GM12878 (cell line): ENCODE data around the gene RNASE12. TPM values are rescaled to one million over a fixed set of nuclear protein-coding genes. Genes with fewer than 3 reads are reported as not detected.

Experiments used
- ATAC-seq: fragments of 200-7000 bp; cut with Tn5 transposase; 3 replicates; pipeline ENCODE4 v1.9.1; 2020; ENCODE audit warnings: mild to moderate bottlenecking, moderate library complexity
- BruUV-seq: library from RNA; stranded (reverse); fragments of 400-500 nt; replicated peaks from 2 replicates; lab custom pipeline; 2021; lab: Mats Ljungman, UMichigan
- CTCF ChIA-PET: fragments of 300-600 bp; sonication (Branson Sonifier 250); formaldehyde crosslinking; extraction: SDS; loops from one replicate; lab custom pipeline; 2021; ENCODE audit warnings: inconsistent platforms; lab: Yijun Ruan, JAX
- POLR2A ChIA-PET: fragments of 350-600 bp; formaldehyde crosslinking; extraction: SDS; loops from one replicate; lab custom pipeline; 2021; ENCODE audit warnings: inconsistent platforms; lab: Charles Lee
- RAD21 ChIA-PET: fragments of 300-600 bp; sonication (Branson Sonifier 250); formaldehyde crosslinking; loops from one replicate; lab custom pipeline; 2023; ENCODE audit warnings: antibody characterized with exemption; ENCODE audit not compliant: unreplicated experiment; lab: Charles Lee
- SMC1A ChIA-PET: fragments of 300-600 bp; sonication (Branson Sonifier 250); formaldehyde crosslinking; loops from one replicate; lab custom pipeline; 2023; ENCODE audit not compliant: unreplicated experiment, uncharacterized antibody; lab: Charles Lee
- DNase-seq: peaks from one replicate; pipeline ENCODE4 v3.0.0-alpha.2; 2011; ENCODE audit warnings: low read depth, low spot score
- FAIRE-seq: peaks from 3 replicates; lab custom pipeline; 2011; peaks lifted over from hg19 to GRCh38; lab: Jason Lieb, UNC
- H2AFZ ChIP-seq: 2 replicates; pipeline ENCODE4 v1.6.0; 2011; ENCODE audit warnings: low read depth, low read length, control low read depth; ENCODE audit not compliant: control insufficient read depth
- H3K27ac ChIP-seq: 2 replicates; pipeline ENCODE4 v1.5.1; 2011; ENCODE audit warnings: control low read depth; ENCODE audit not compliant: control insufficient read depth, insufficient read depth
- H3K27me3 ChIP-seq, 2 experiments: replicated peaks in 1 of 2; 2 replicates each; pipeline versions ENCODE4 v1.6.0 to v1.6.1; 2011; ENCODE audit warnings: low read length in 1 of 2; ENCODE audit not compliant: control insufficient read depth in 2 of 2, insufficient read depth in 2 of 2
- H3K36me3 ChIP-seq, 2 experiments: 2 replicates each; pipeline ENCODE4 v1.5.1; 2011; ENCODE audit warnings: low read length in 1 of 2; ENCODE audit not compliant: control insufficient read depth in 2 of 2, insufficient read depth in 2 of 2
- H3K4me1 ChIP-seq: 2 replicates; pipeline ENCODE4 v1.6.1; 2011; ENCODE audit warnings: mild to moderate bottlenecking, low read length, moderate library complexity, mixed read lengths; ENCODE audit not compliant: control insufficient read depth, insufficient read depth
- H3K4me2 ChIP-seq: 2 replicates; pipeline ENCODE4 v1.6.0; 2011; ENCODE audit warnings: control low read depth; ENCODE audit not compliant: control insufficient read depth, insufficient read depth
- H3K4me3 ChIP-seq: fragments of 200-600 bp; sonication (generic); 2 replicates; pipeline ENCODE4 v1.5.1; 2016
- H3K79me2 ChIP-seq: 2 replicates; pipeline ENCODE4 v1.6.0; 2011; ENCODE audit warnings: low read length; ENCODE audit not compliant: control insufficient read depth, insufficient read depth
- H3K9ac ChIP-seq: 2 replicates; pipeline ENCODE4 v1.8.0; 2011; ENCODE audit warnings: low read length, control low read depth, mixed read lengths; ENCODE audit not compliant: control insufficient read depth, insufficient read depth
- H3K9me3 ChIP-seq: replicated peaks from 3 replicates; pipeline ENCODE4 v1.5.1; 2011; ENCODE audit warnings: mild to moderate bottlenecking, low read length; ENCODE audit not compliant: control insufficient read depth, insufficient read depth
- H4K20me1 ChIP-seq: 2 replicates; pipeline ENCODE4 v1.6.0; 2011; ENCODE audit not compliant: control insufficient read depth, insufficient read depth
- BCLAF1 ChIP-seq: fragments of 450-650 bp; IDR thresholded peaks from 2 replicates; pipeline ENCODE4 v1.6.1; 2017; ENCODE audit warnings: antibody characterized with exemption, mild to moderate bottlenecking, moderate library complexity
- CHD1 ChIP-seq: IDR thresholded peaks from 2 replicates; pipeline ENCODE4 v1.6.1; 2012; ENCODE audit warnings: low read depth, low read length, improper control_type of control experiment
- EP300 ChIP-seq, 2 experiments: fragments of 150-350 bp in 1 of 2; IDR thresholded peaks; 2 replicates each; pipeline ENCODE4 v1.6.1; 2011 to 2012; ENCODE audit warnings: low read depth in 2 of 2, low read length in 2 of 2, borderline replicate concordance in 1 of 2, improper control_type of control experiment in 1 of 2, inconsistent platforms in 1 of 2; ENCODE audit not compliant: control insufficient read depth in 1 of 2
- GATAD2B ChIP-seq: fragments of 450-650 bp; conservative IDR thresholded peaks from 2 replicates; pipeline ENCODE4 v1.6.1; 2017; ENCODE audit warnings: low read depth, mild to moderate bottlenecking, moderate library complexity
- IKZF1 ChIP-seq: fragments of 450-650 bp; conservative IDR thresholded peaks from 2 replicates; pipeline ENCODE4 v1.6.1; 2017; ENCODE audit warnings: antibody characterized with exemption, mild to moderate bottlenecking
- IKZF2 ChIP-seq, 2 experiments: fragments of 450-650 bp; IDR thresholded peaks; 2 replicates each; pipeline ENCODE4 v1.6.1; 2017; ENCODE audit warnings: mild to moderate bottlenecking in 2 of 2, moderate library complexity in 2 of 2
- IRF3 ChIP-seq: fragments of 450-650 bp; IDR thresholded peaks from 2 replicates; pipeline ENCODE4 v1.6.1; 2014; ENCODE audit warnings: mild to moderate bottlenecking
- MTA2 ChIP-seq: fragments of 450-650 bp; IDR thresholded peaks from 2 replicates; pipeline ENCODE4 v1.6.1; 2016; ENCODE audit warnings: low read depth, mild to moderate bottlenecking, moderate library complexity
- NRF1 ChIP-seq: conservative IDR thresholded peaks from 2 replicates; pipeline ENCODE4 v1.6.1; 2011; ENCODE audit warnings: mild to moderate bottlenecking, low read depth, low read length, improper control_type of control experiment
- POU2F2 ChIP-seq: IDR thresholded peaks from 3 replicates; pipeline ENCODE4 v1.6.1; 2011; ENCODE audit warnings: low read depth, mild to moderate bottlenecking, low read length, borderline replicate concordance
- RAD21 ChIP-seq: IDR thresholded peaks from 2 replicates; pipeline ENCODE4 v1.6.1; 2011; ENCODE audit warnings: mild to moderate bottlenecking, low read depth, low read length, moderate library complexity; ENCODE audit not compliant: insufficient read depth
- SKIL ChIP-seq: fragments of 450-650 bp; IDR thresholded peaks from 2 replicates; pipeline ENCODE4 v1.6.1; 2017; ENCODE audit warnings: mild to moderate bottlenecking, low read depth, inconsistent platforms; ENCODE audit not compliant: poor library complexity, severe bottlenecking
- SUPT20H ChIP-seq: IDR thresholded peaks from 2 replicates; pipeline ENCODE4 v1.6.1; 2011; ENCODE audit warnings: low read depth, mild to moderate bottlenecking, low read length, moderate library complexity, borderline replicate concordance; ENCODE audit not compliant: control insufficient read depth
- ZNF24 ChIP-seq: fragments of 450-650 bp; IDR thresholded peaks from 2 replicates; pipeline ENCODE4 v1.6.1; 2017; ENCODE audit warnings: antibody characterized with exemption, mild to moderate bottlenecking
- WGBS: methylation state at CpG from one replicate; pipeline ENCODE4 v1.1.6; 2016; ENCODE audit warnings: low lambda C conversion rate; ENCODE audit not compliant: insufficient replicate concordance, insufficient coverage; ENCODE audit errors: missing lambda C conversion rate; 5-methylcytosine and 5-hydroxymethylcytosine counted together
- in situ Hi-C: fragments of 300-500 bp; cut with MboI; formaldehyde crosslinking; loops from 9 replicates; pipeline ENCODE4 v1.14.3; 2018; ENCODE audit warnings: mixed read lengths
- intact Hi-C: fragments of 100-400 bp; cut with micrococcal nuclease; formaldehyde crosslinking; loops from one replicate; pipeline ENCODE4 v1.14.2; 2022; ENCODE audit not compliant: unreplicated experiment
- polyA plus RNA-seq, 11 experiments: library from polyadenylated mRNA; depleted of rRNA in 4 of 11; unstranded in 6 of 11; stranded (reverse) in 5 of 11; fragments of >200 nt; fragmentation: Nextera tagmentation in 4 of 11; fragmentation: Illumina TruSeq in 1 of 11; extraction: Ambion mirVana in 4 of 11; extraction: Trizol in 1 of 11; gene quantifications; 1 replicate in 1 of 11; 2 replicates in 10 of 11; pipeline versions ENCODE4 v1.2.1 to v1.2.3, GENCODE V29; 2011 to 2016; ENCODE audit warnings: inconsistent platforms in 2 of 11, missing spikeins in 2 of 11, low read depth in 1 of 11
- total RNA-seq, 4 experiments: library from RNA; depleted of rRNA in 3 of 4; stranded (reverse); fragments of >200 nt in 3 of 4; fragmentation: Illumina TruSeq in 1 of 4; extraction: Trizol in 1 of 4; gene quantifications; 2 replicates each; pipeline versions ENCODE4 v1.2.1 to v1.2.3, GENCODE V29; 2013 to 2021

The RNASE12 gene
- total and polyA plus RNA-seq, 10 of the 15 experiments (the other 5 are each of a cell fraction or from before 2014, with no cell fraction given): not detected

GRCh38 chr14:20606190-20606901 lies 15.2 kb upstream of the RNASE12 start (continued):
- TF ChIP-seq IKZF2 (IDR thresholded peaks at IDR 0.05): no peak
- no peak for TF ChIP-seq CHD1
- peak; percentile 65 for TF ChIP-seq RAD21
- TF ChIP-seq POU2F2: no peak
- no peak for TF ChIP-seq NRF1
- no peak for TF ChIP-seq ZNF24
- TF ChIP-seq SKIL: no peak

GRCh38 chr14:20603813-20604690 lies 12.9 kb upstream of the RNASE12 start:
- ChIA-PET CTCF (interaction anchor here (0.8 to 10.3 kb wide), 3 partner anchors 109 to 275 kb away, joined by 3 to 216 read pairs (median 86); partner anchors contain the start of genes CCNB1IP1 and TEP1), SMC1A (interaction anchor here (1.2 to 6.5 kb wide), 4 partner anchors 73 to 276 kb away, joined by 3 to 110 read pairs (median 4); no protein-coding TSS in a partner anchor), POLR2A (no interaction called here), RAD21 (interaction anchor here (0.6 kb wide), 1 partner anchor 86 kb away, joined by 5 read pairs; no protein-coding TSS in a partner anchor)
- in situ Hi-C loops: no loop called here
- FAIRE-seq (no peak), DNase-seq (no peak), ATAC-seq (no peak)
- 51% methylated on average over 13 of the region's 13 CpGs for WGBS
- Histone ChIP-seq H2AFZ (no peak overlapping the region), H4K20me1 (no peaks in the 10 kb centered on the region), H3K27ac (no peak overlapping the region), H3K4me1 (peaks cover 12% of the 10 kb centered on the region), H3K27me3 (no peaks in the 10 kb centered on the region), H3K36me3 (no peaks in the 10 kb centered on the region), H3K79me2 (no peaks in the 10 kb centered on the region), H3K9ac (no peak overlapping the region), H3K9me3 (no peaks in the 10 kb centered on the region), H3K4me2 (no peak overlapping the region), H3K4me3 (no peak overlapping the region)
- intact Hi-C loops: no loop called here
- no TSS peak for BruUV-seq
- TF ChIP-seq IKZF1 (no peak), MTA2 (no peak), NRF1 (no peak), SUPT20H (no peak), GATAD2B (no peak), EP300 (IDR thresholded peaks at IDR 0.05; ENCODE audit: borderline replicate concordance in 1 of 2, control insufficient read depth in 1 of 2, low read depth in 2 of 2, low read length in 2 of 2) (no peak), BCLAF1 (no peak), IRF3 (no peak)
